ENCODE measurements around the gene FIGNL2. TPM values are rescaled to one million over a fixed set of nuclear protein-coding genes. Genes with fewer than 3 reads are reported as not detected.

Gene FIGNL2
- total and polyA plus RNA-seq, 9 of the 15 experiments (the other 6 are each of a cell fraction or from before 2014, with no cell fraction given): 0.01 TPM; not detected in 8

DNA sequence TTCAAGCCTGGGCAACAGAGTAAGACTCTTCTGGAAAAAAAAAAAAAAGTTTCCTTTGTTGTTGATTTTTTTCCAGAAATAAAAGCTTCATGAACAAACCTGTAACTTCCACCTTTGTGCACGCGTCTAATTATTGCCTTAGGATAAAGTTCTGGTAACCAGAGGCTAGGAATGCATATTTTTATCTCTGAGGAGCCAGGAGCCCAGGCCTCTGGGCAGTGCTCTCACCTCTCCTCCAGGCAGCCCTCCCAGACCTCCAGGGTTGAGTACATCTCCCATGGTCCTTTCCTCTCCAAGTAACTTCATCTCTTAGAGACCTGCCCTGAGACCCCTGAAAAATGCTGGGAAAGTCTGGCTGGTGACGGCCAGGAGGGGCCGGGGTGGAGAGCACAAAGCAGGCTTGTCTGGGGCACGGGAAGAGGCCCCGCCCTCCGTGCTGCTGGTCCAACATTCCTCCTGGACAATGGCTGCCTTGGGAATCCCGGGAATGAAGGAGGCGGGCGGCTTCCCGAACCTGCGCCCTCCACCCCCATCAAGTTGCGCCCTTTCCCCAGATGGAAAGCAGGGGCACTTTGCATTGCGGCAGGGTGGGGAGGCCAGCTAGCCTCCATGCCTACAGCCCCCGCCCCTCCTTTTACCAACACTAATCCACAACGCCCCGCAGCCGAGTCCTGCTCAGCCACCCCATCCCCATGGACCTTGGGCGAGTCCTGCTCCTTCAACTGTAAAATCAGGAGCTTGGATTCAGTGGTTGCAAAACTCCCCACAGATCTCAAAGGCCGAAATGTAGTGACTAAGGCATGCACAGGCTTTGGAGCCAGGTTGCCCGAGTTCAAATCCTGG, 7.3 kb upstream of the FIGNL2 start:
- Histone ChIP-seq H3K27ac (ENCODE audit: extremely low read depth, low read depth, low read length) (no peak overlapping the region), H2AFZ (ENCODE audit: low read depth, low read length) (no peak overlapping the region), H3K36me3 (ENCODE audit: control insufficient read depth, insufficient read depth, low read length) (no peaks in the 10 kb centered on the region), H3K4me2 (ENCODE audit: insufficient read depth, low read length) (no peak overlapping the region), H3K9me1 (ENCODE audit: control insufficient read depth, insufficient read depth, low read length) (no peaks in the 10 kb centered on the region), H3K9ac (ENCODE audit: insufficient read depth in 1 of 2, low read depth in 2 of 2, low read length in 2 of 2) (no peak overlapping the region), H3K9me3 (replicated peaks; ENCODE audit: control insufficient read depth, insufficient read depth, low read depth, low read length) (no peaks in the 10 kb centered on the region), H4K20me1 (replicated peaks; ENCODE audit: control insufficient read depth, insufficient read depth, low read length) (peaks cover 4% of the 10 kb centered on the region; the same call in 1 of the 2 replicates), H3K4me1 (replicated peaks in 1 of 2; ENCODE audit: control insufficient read depth in 2 of 2, insufficient read depth in 2 of 2, low read length in 2 of 2) (no peaks in the 10 kb centered on the region), H3K4me3 (no peak overlapping the region), H3K27me3 (ENCODE audit: control insufficient read depth in 2 of 2, insufficient read depth in 2 of 2, low read length in 2 of 2) (peaks cover 22 to 56% of the 10 kb centered on the region in 2 experiments), H3K79me2 (ENCODE audit: control insufficient read depth, insufficient read depth, low read length) (no peaks in the 10 kb centered on the region)
- CTCF ChIA-PET (ENCODE audit: low intra/inter-chr PET ratio): no interaction called here
- DNase-seq (ENCODE audit: extremely low read depth in 1 of 4, low spot score in 3 of 4) (no peak), ATAC-seq (no peak), FAIRE-seq (no peak)
- intact Hi-C loops (cut with micrococcal nuclease) (no loop called here), in situ Hi-C loops (cut with MboI) (no loop called here)
- TF ChIP-seq ZFP36 (IDR thresholded peaks at IDR 0.05; ENCODE audit: low read depth, low read length, partially characterized antibody) (peak; percentile 34), PRMT5 (CRISPR knock-in tag; IDR thresholded peaks at IDR 0.05) (no peak)
- 2% methylated on average over 21 of the region's 21 CpGs for WGBS (ENCODE audit: insufficient coverage, low coverage, missing lambda C conversion rate)
- POLR2A ChIA-PET: interaction anchor here (0.9 to 1.1 kb wide), 2 partner anchors 9 to 13 kb away, joined by 3 to 4 read pairs; no protein-coding TSS in a partner anchor
- no TSS peak for BruUV-seq (replicated peaks)

GRCh38 chr12:51852404-51853137, 4.1 kb upstream of the FIGNL2 start:
- Histone ChIP-seq H3K9me1 (ENCODE audit: control insufficient read depth, insufficient read depth, low read length) (no peaks in the 10 kb centered on the region), H3K4me1 (replicated peaks in 1 of 2; ENCODE audit: control insufficient read depth in 2 of 2, insufficient read depth in 2 of 2, low read length in 2 of 2) (peaks cover 0 to 14% of the 10 kb centered on the region in 2 experiments; a peak in 3 of 5 replicates), H3K9me3 (replicated peaks; ENCODE audit: control insufficient read depth, insufficient read depth, low read depth, low read length) (no peaks in the 10 kb centered on the region), H2AFZ (ENCODE audit: low read depth, low read length) (no peak overlapping the region), H3K27ac (ENCODE audit: extremely low read depth, low read depth, low read length) (no peak overlapping the region), H4K20me1 (replicated peaks; ENCODE audit: control insufficient read depth, insufficient read depth, low read length) (peaks cover 14% of the 10 kb centered on the region; the same call in 1 of the 2 replicates), H3K36me3 (ENCODE audit: control insufficient read depth, insufficient read depth, low read length) (no peaks in the 10 kb centered on the region), H3K27me3 (ENCODE audit: control insufficient read depth in 2 of 2, insufficient read depth in 2 of 2, low read length in 2 of 2) (peaks cover 29 to 64% of the 10 kb centered on the region in 2 experiments; a peak in 4 of 5 replicates), H3K4me2 (ENCODE audit: insufficient read depth, low read length) (no peak overlapping the region), H3K9ac (ENCODE audit: insufficient read depth in 1 of 2, low read depth in 2 of 2, low read length in 2 of 2) (no peak overlapping the region), H3K4me3 (no peak overlapping the region), H3K79me2 (ENCODE audit: control insufficient read depth, insufficient read depth, low read length) (no peaks in the 10 kb centered on the region)
- intact Hi-C loops (cut with micrococcal nuclease): no loop called here
- TF ChIP-seq PHF8 (IDR thresholded peaks at IDR 0.05; ENCODE audit: borderline replicate concordance, low read length) (no peak), SMC3 (conservative IDR thresholded peaks at IDR 0.05; ENCODE audit: insufficient read depth, low read depth, low read length) (no peak), SPI1 (IDR thresholded peaks at IDR 0.05; ENCODE audit: borderline replicate concordance, low read depth, low read length) (peak; percentile 32; the same call in 1 of the 2 replicates), ZNF655 (CRISPR knock-in tag; IDR thresholded peaks at IDR 0.05) (no peak), SIN3B (IDR thresholded peaks at IDR 0.05; ENCODE audit: low read depth) (no peak)
- TF ChIP-seq, protein P1, sequence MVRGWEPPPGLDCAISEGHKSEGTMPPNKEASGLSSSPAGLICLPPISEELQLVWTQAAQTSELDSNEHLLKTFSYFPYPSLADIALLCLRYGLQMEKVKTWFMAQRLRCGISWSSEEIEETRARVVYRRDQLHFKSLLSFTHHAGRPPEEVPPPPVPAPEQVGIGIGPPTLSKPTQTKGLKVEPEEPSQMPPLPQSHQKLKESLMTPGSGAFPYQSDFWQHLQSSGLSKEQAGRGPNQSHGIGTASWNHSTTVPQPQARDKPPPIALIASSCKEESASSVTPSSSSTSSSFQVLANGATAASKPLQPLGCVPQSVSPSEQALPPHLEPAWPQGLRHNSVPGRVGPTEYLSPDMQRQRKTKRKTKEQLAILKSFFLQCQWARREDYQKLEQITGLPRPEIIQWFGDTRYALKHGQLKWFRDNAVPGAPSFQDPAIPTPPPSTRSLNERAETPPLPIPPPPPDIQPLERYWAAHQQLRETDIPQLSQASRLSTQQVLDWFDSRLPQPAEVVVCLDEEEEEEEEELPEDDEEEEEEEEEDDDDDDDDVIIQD (CRISPR knock-in tag; IDR thresholded peaks at IDR 0.05): no peak
- no peak for DNase-seq (ENCODE audit: extremely low read depth in 1 of 4, low spot score in 3 of 4)
- no peak for ATAC-seq
- 5% methylated on average over 5 of the region's 5 CpGs for WGBS (ENCODE audit: insufficient coverage, low coverage, missing lambda C conversion rate)
- in situ Hi-C loops (cut with MboI): no loop called here
- BruUV-seq (replicated peaks): no TSS peak
- POLR2A ChIA-PET: interaction anchor here (0.6 kb wide), 1 partner anchor 261 kb away, joined by 3 read pairs; no protein-coding TSS in a partner anchor
- FAIRE-seq: no peak
- CTCF ChIA-PET (ENCODE audit: low intra/inter-chr PET ratio): no interaction called here

All from K562 (cell line).